NCI-H146 (cell line): ENCODE measurements around the gene RUNX1.
"Not testable (repeated sequence)": the region's sequence is repeated elsewhere in the genome, so short reads cannot be mapped to it uniquely, and the experiment has no call there.

Experiments used
- DNase-seq: peaks from one replicate; lab custom pipeline; 2025; lab: John Stamatoyannopoulos, UW

Gene RUNX1

GRCh38 chr21:34805157-34805556, 243.9 kb downstream of the RUNX1 start:
- no peak for DNase-seq

GRCh38 chr21:34804584-34804983, 244.5 kb downstream of the RUNX1 start:
- DNase-seq = not testable (repeated sequence)

- DNase-seq = no peak
These were observed 245.2 kb downstream of the RUNX1 start for GRCh38 chr21:34803782-34804370.

GRCh38 chr21:34802180-34802899, 246.8 kb downstream of the RUNX1 start:
- DNase-seq = no peak

GRCh38 chr21:34801519-34802132, 247.5 kb downstream of the RUNX1 start:
- DNase-seq = peak; percentile 7

DNA sequence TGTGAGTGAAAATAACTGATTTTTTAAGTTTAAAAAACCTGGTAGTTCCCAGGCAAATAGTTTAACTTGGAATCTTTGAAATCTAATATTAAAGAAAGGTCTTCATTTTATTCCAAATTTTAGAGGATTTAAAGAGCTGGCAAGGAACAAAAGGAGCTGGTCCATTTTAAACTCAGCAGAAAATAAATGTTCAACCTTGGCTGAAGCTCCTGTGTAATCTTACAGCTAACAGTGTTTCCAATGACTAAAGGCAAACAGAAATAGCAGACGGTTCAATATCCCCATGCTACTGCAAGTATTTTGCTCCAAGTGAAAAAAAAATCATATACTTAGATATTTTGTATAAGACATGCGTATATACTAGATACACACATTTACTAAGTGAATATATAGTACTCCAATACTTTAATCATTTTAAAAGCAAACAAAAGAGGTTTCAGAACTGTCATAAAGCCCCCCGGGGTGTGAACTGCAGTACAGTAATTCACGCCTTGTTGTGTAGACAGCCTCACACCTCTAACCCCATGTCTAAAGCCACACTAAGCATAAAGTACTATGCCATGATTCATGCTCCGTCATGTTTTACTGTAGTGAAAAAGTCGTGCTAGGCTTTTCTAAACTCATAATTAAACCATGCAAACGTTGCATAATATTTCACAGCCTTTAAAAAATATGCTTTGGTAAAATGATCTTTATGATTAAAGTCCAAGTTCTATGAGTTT, 248.1 kb downstream of the RUNX1 start:
- no peak for DNase-seq

GRCh38 chr21:34799092-34799491, 250.0 kb downstream of the RUNX1 start:
- DNase-seq = no peak

GRCh38 chr21:34797921-34798535, 251.1 kb downstream of the RUNX1 start:
- no peak for DNase-seq

DNA sequence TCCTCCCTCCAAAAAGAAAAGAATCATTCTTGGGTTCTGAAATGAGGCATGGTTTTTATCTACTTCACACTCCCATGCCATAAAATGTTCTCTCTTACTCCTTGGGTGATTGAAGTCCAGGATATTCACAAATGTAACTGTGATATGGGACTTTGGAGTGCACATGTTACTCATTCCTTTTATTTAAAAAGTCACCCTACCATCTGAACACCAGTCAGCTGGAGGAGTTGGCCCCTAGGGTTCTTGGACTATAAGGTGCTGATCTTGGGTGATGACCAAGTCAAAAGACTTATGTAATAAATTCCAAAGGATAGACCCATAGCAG, 251.9 kb downstream of the RUNX1 start:
- no peak for DNase-seq

- DNase-seq = no peak
These were observed 252.4 kb downstream of the RUNX1 start for GRCh38 chr21:34796518-34797200.

DNA sequence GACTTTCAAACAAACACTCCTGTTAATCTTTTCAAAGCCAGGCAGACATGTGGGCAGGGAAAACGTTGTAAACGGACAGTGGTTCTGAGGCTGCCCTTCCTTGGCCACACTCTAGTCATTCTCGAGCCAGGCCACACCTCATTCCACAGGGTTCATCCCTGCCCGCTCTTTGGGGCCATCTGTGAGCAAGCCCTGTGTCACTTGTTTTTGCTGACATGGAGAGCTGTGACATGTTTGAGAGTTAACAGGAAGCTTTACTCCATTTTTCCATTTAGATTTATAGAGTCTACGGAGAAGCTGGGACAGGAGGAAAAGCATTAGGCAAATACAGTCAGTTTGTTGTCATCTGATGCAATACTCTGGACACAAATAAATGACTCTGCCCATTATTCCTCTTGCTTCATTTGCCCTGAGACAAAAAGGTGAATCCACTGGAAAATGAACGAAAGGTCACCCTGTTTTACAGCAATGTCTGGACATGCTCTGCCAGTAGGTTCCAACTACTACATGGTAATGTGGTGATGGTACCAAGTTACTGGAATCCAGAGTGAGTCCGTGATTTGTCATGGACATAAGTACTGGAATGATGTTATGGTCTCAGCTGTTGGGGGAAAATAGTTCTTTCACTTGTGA, 253.4 kb downstream of the RUNX1 start:
- no peak for DNase-seq

GRCh38 chr21:34795175-34795547, 253.9 kb downstream of the RUNX1 start:
- no peak for DNase-seq

DNA sequence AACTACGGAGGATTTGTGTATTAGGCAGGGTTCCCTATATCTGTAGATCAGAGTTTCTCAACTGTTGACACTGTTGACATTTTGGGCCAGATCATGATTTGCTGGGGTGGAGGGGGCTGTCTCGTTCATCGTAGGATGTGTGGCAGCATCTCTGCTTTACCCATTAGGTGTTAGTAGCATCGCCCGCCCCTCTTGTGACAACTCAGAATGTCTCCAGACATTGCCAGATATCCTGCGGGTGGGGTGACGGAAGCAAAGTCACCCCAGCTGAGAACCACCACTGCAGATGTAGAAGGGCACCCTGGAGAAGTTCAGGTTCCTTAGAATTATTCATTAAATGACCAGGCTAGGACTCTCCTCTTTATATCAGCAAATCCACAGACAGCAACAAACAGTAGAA, 254.4 kb downstream of the RUNX1 start:
- no peak for DNase-seq

DNA sequence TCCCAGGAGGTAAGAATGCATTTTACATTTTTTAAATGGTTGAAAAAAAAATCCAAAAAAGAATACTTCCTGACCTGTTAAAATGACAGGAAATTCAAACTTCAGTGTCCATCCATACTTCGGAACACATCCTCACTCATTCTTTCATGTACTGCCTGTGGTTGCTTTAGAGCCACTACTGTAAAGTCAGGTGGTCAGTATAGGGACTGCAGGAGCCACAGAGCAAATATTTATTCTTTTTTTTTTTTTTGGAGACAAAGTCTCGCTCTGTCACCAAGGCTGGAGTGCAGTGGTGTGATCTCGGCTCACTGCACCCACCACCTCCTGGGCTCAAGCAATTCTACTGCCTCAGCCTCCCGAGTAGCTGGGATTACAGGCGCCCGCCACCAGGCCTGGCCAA, 255.6 kb downstream of the RUNX1 start:
- DNase-seq = no peak

DNA sequence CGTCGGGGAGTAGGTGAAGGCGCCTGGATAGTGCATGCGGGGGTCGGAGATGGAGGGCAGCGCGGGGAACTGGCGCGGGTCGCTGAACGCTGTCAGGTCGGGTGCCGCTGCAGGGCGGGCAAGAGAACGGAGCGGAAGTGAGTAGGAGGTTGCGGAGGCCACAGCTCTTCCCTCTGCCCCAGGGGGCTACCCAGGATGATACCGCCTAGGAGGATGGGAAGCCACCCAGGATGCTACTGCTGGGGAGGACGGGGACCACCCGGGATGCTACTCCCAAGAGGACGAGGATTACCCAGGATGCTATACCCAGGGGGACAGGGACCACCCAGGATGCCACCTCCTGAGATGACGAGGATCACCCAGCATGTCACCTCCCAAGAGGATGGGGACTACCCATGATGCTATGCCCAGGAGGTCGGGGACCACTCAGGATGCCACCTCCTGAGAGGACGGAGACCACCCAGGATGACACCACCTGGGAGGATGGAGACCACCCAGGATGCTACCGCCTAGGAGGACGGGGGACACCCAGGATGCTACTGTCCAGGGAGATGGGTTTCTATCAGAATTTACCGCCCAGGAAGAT, 256.5 kb downstream of the RUNX1 start:
- no peak for DNase-seq

DNA sequence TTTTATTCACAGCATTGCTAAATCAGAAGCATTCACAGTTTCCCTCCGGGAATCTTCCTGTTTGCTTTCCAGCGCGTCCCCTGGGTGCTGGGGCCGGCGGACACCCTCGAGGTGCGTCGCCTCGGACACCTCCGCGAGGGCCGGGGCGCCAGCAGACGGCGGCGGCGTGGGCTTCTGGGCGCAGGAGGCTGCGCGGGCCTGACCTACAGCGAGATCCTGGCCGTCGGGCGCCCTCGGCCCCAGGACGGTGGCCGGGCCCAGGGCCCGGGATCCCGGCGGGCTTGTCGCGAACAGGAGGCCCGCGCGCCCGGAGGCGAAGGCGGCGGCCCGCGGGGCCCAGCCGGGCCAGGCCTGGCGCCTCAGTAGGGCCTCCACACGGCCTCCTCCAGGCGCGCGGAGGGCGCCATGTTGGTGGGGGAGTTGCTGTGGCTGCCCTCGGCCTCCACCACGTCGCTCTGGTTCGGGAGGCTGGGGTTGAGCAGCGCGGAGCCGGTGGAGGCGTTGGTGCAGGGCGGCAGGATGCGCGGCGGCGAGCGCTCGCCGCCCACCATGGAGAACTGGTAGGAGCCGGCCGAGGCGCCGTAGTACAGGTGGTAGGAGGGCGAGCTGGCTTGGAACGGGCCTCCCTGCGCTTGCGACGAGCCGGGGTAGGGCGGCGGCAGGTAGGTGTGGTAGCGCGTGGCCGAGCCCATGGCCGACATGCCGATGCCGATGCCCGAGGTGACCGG, 257.2 kb downstream of the RUNX1 start:
- no peak for DNase-seq

GRCh38 chr21:34790834-34791233, 258.3 kb downstream of the RUNX1 start:
- DNase-seq = peak; percentile 48

GRCh38 chr21:34790341-34790740, 258.8 kb downstream of the RUNX1 start:
- no peak for DNase-seq

- no peak for DNase-seq
These were observed 260.2 kb downstream of the RUNX1 start for GRCh38 chr21:34788879-34789278.

DNA sequence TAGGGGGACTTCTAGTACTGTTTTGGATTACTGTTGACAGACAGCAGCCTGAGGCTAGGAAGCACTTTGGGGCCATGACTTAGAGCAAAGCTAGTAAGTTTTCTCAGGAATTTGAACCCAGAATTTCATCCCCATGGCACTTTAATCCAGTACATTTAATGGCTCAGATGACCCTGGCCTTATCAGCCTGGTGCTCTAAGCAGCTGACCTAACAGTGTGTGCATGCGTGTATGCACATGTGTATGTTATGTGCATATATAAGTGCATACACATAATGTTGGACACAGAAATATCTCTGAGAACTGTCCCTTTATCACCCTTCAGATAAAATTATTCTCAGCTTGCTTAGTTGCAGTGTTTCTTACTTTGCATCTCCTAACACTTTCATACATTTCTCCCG, 265.3 kb downstream of the RUNX1 start:
- DNase-seq = no peak
